GM12865 (cell line): ENCODE results near the gene ATP9B.

Experiments used
- DNase-seq: peaks from one replicate; pipeline ENCODE4 v3.0.0; 2010; ENCODE audit warnings: low read depth
- H3K4me3 ChIP-seq: 2 replicates; pipeline ENCODE4 v1.5.1; 2011; ENCODE audit warnings: mild to moderate bottlenecking, low read depth, low read length, control low read depth
- TF ChIP-seq, protein P1 (sequence below): IDR thresholded peaks from 2 replicates; pipeline ENCODE4 v1.5.1; 2011; ENCODE audit warnings: low read length, control low read depth, low read depth, inconsistent platforms; ENCODE audit not compliant: insufficient read depth; ENCODE audit errors: missing control alignments

ATP9B gene, protein sequence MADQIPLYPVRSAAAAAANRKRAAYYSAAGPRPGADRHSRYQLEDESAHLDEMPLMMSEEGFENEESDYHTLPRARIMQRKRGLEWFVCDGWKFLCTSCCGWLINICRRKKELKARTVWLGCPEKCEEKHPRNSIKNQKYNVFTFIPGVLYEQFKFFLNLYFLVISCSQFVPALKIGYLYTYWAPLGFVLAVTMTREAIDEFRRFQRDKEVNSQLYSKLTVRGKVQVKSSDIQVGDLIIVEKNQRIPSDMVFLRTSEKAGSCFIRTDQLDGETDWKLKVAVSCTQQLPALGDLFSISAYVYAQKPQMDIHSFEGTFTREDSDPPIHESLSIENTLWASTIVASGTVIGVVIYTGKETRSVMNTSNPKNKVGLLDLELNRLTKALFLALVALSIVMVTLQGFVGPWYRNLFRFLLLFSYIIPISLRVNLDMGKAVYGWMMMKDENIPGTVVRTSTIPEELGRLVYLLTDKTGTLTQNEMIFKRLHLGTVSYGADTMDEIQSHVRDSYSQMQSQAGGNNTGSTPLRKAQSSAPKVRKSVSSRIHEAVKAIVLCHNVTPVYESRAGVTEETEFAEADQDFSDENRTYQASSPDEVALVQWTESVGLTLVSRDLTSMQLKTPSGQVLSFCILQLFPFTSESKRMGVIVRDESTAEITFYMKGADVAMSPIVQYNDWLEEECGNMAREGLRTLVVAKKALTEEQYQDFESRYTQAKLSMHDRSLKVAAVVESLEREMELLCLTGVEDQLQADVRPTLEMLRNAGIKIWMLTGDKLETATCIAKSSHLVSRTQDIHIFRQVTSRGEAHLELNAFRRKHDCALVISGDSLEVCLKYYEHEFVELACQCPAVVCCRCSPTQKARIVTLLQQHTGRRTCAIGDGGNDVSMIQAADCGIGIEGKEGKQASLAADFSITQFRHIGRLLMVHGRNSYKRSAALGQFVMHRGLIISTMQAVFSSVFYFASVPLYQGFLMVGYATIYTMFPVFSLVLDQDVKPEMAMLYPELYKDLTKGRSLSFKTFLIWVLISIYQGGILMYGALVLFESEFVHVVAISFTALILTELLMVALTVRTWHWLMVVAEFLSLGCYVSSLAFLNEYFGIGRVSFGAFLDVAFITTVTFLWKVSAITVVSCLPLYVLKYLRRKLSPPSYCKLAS

DNA sequence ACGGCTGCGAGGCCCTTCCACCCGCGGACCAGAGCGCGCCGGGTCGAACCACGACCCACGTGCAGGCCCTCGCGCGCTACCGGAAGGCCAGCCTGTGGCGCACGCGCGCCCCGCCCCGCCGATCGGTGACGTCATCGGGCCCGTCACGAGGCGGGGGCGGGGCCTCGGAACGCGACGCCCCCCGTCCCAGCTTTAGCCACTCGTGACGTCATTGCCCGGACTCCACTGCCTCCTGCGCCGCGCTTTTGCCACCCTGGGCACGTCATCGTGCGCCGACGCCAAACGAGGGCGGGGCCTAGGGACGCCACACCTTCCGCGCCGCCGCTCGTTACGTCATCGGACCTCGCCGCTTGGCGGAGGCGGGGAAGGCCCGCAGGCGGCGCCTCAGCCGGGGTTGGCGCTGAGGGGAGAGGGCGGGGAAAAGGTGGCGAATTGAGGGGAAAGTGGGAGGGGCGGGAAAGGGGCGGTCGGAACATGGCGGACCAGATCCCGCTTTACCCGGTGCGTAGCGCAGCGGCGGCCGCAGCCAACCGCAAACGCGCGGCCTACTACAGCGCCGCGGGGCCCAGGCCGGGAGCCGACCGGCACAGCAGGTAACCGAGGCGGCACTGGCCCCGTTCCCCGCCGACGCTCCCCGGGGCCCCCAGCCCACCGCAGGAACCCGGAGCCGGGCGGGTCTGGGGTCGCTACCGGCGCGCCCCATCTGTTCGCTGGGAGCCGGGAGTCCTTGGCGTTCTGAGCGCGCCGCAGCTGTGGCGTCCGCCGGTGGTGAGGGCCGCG is at the start of gene ATP9B:
Gene ATP9B, plus strand, starts transcription at position 458 of the 780 bp plus-strand sequence. Its CDS starts 17 bp downstream, at position 475.
- DNase-seq, result peak; percentile 99
- H3K4me3 ChIP-seq, result peak within 1 kb of the TSS; percentile 79
- TF ChIP-seq, protein P1, sequence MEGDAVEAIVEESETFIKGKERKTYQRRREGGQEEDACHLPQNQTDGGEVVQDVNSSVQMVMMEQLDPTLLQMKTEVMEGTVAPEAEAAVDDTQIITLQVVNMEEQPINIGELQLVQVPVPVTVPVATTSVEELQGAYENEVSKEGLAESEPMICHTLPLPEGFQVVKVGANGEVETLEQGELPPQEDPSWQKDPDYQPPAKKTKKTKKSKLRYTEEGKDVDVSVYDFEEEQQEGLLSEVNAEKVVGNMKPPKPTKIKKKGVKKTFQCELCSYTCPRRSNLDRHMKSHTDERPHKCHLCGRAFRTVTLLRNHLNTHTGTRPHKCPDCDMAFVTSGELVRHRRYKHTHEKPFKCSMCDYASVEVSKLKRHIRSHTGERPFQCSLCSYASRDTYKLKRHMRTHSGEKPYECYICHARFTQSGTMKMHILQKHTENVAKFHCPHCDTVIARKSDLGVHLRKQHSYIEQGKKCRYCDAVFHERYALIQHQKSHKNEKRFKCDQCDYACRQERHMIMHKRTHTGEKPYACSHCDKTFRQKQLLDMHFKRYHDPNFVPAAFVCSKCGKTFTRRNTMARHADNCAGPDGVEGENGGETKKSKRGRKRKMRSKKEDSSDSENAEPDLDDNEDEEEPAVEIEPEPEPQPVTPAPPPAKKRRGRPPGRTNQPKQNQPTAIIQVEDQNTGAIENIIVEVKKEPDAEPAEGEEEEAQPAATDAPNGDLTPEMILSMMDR, result no peak

DNA sequence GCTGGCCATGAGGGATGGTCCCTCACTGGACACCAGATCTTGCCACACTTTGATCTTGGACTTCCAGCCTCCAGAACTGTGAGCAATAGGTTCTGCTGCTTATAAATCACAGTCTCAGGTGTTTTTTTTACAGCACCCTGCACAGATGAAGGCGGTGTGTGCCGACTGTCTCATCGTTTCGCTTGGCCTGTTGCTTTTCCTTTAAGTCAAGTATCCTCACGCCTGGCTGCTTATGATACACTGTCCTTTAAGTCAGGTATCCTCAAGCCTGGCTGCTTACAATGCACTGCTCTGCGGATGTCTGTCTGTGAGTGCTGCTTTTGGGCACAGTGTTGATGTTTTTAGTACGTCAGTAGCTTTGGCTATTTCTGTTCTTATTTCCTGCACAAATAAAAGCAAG is 49.3 kb upstream of the ATP9B start:
- no peak overlapping the region for H3K4me3 ChIP-seq
- TF ChIP-seq, protein P1, result no peak
- DNase-seq, result no peak

DNA sequence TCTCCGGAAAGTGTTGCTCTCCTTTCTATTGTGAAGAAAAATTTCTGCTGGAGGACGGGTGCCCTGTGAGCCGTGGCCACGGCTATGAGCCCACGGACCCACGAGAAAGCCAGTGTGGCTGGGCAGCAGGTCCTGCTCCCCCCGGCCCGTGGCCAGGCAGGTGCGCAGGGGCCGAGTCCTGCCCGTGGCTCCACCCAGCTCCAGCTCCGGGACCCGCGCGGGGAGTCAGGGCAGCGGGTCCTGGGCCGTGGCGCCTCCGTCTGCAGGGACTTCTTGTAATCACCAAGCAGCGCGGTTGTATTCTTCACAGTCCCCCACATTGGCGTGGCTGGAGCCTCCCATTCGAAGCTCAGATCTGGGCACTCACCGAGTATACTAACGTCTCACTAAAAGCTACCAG is 46.6 kb upstream of the ATP9B start:
- no peak overlapping the region for H3K4me3 ChIP-seq
- no peak for DNase-seq
- TF ChIP-seq, protein P1, result no peak

DNA sequence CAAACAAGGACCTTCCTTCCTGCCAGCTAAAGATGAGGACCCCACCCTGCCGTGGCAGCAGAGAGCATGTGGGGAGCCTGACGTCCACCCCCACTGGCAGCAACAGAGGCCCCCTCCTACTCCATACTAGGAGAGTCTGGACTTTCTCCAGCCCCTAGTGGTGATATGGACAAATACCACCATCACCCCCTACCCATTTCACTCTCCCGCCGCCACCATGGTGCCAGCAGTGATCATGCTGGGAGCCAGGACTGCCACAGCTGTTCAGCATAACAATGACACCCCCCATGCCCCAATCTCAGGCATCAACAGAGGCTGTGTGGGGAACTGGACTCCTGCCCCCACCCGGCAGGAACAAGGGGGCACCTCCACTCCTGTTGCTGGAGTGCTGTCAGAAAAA is 42.7 kb upstream of the ATP9B start:
- DNase-seq, result no peak
- TF ChIP-seq, protein P1, result no peak
- no peak overlapping the region for H3K4me3 ChIP-seq

DNA sequence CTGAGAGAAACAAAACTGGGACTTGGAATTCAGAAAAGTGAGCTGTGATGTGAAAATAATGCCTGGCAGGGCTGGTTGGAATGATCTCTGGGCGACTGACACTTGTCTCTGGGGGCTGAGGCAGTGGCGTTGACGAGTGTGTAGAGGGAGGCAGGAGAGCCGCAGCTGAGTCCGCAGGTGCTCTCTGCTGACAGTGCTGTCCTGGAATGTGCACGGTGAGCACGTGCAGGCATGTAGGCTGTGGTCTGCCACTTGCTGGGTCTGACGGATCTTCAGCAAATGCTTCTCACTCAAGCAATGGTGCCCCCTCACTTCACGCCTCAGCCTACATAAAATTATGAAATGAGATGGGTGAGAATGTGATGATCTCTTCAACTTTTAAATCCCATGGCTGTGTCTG is 38.5 kb upstream of the ATP9B start:
- DNase-seq, result no peak
- TF ChIP-seq, protein P1, result no peak
- H3K4me3 ChIP-seq, result no peak overlapping the region

DNA sequence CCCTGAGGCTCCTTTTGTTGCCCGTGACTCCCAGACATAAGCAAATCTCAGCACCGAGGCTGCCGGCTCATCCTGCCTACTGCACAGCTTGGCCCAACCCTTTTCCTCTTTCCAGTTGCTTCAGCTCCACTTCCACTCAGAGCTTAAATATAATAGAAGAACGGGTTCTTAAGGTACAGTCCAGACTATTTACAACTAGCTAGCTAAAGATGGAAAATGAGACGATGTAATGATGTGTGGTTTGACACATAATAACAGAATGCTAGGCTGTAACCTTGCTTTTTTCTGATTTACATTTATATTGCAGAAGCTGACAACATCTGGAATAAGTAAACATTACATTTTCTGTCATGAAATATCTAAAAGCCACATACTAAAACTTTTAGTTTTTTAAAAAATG is 26.9 kb upstream of the ATP9B start:
- DNase-seq, result no peak
- H3K4me3 ChIP-seq, result no peak overlapping the region
- TF ChIP-seq, protein P1, result no peak
